Skeletal muscle tissue (tissue), 4 donors: ENCODE measurements around the gene PSMD3. TPM values are rescaled to one million over a fixed set of nuclear protein-coding genes. Genes with fewer than 3 reads are reported as not detected.

ENCODE experiments used
- H3K27ac ChIP-seq: one replicate; pipeline ENCODE4 v1.7.0; 2013; ENCODE audit warnings: mild to moderate bottlenecking, low read depth, low read length, inconsistent platforms
- H3K27me3 ChIP-seq, 3 donors: one replicate each; pipeline ENCODE4 v1.7.0; 2013; ENCODE audit warnings: low read length in 3 of 3; ENCODE audit not compliant: control insufficient read depth in 3 of 3, insufficient read depth in 3 of 3
- H3K36me3 ChIP-seq, 3 donors: one replicate each; pipeline ENCODE4 v1.7.0; 2013; ENCODE audit warnings: low read length in 3 of 3; ENCODE audit not compliant: control insufficient read depth in 3 of 3, insufficient read depth in 3 of 3
- H3K4me1 ChIP-seq, 3 donors: one replicate each; pipeline ENCODE4 v1.7.0; 2013; ENCODE audit warnings: low read length in 3 of 3, mild to moderate bottlenecking in 3 of 3; ENCODE audit not compliant: control insufficient read depth in 3 of 3, insufficient read depth in 3 of 3
- H3K4me3 ChIP-seq, 3 donors: one replicate each; pipeline ENCODE4 v1.7.0; 2013; ENCODE audit warnings: low read length in 3 of 3
- H3K9ac ChIP-seq, 3 donors: one replicate each; pipeline ENCODE4 v1.7.0; 2013; ENCODE audit warnings: low read length in 3 of 3, mild to moderate bottlenecking in 3 of 3, moderate library complexity in 2 of 3, low read depth in 1 of 3
- H3K9me3 ChIP-seq, 3 donors: one replicate each; pipeline ENCODE4 v1.7.0; 2013; ENCODE audit warnings: low read length in 3 of 3; ENCODE audit not compliant: control insufficient read depth in 3 of 3
- total RNA-seq: library from RNA; depleted of rRNA; stranded (reverse); fragments of >200 nt; gene quantifications from one replicate; pipeline ENCODE4 v1.2.3, GENCODE V29; 2014
- donor health status: Osteomylitis.

PSMD3 gene
- total RNA-seq, 1 donor from 2014 or later: 56.4 TPM

GRCh38 chr17:40025991-40026815 lies 45.6 kb downstream of the PSMD3 start:
- Histone ChIP-seq H3K4me3 (no peak overlapping the region), H3K27me3 (no peaks in the 10 kb centered on the region), H3K9ac (peak overlapping the region; percentile 10 to 38 (median 35)), H3K36me3 (peaks cover 57 to 69% (median 63%) of the 10 kb centered on the region in 3 donors), H3K27ac (no peak overlapping the region), H3K4me1 (peaks cover 32 to 56% (median 43%) of the 10 kb centered on the region in 3 donors), H3K9me3 (no peaks in the 10 kb centered on the region)

GRCh38 chr17:40026816-40027613 lies 46.4 kb downstream of the PSMD3 start:
- Histone ChIP-seq H3K36me3 (peaks cover 60 to 70% (median 65%) of the 10 kb centered on the region in 3 donors), H3K9ac (peak overlapping the region in 2 of 3 donors; percentile 38 to 50), H3K27ac (no peak overlapping the region), H3K27me3 (no peaks in the 10 kb centered on the region), H3K4me3 (peak overlapping the region in 1 of 3 donors; percentile 14), H3K9me3 (no peaks in the 10 kb centered on the region), H3K4me1 (peaks cover 37 to 56% (median 44%) of the 10 kb centered on the region in 3 donors)

GRCh38 chr17:40027614-40028012 lies 47.0 kb downstream of the PSMD3 start:
- Histone ChIP-seq H3K9me3 (no peaks in the 10 kb centered on the region), H3K4me3 (no peak overlapping the region), H3K4me1 (peaks cover 42 to 56% (median 46%) of the 10 kb centered on the region in 3 donors), H3K9ac (no peak overlapping the region), H3K36me3 (peaks cover 55 to 69% (median 65%) of the 10 kb centered on the region in 3 donors), H3K27me3 (no peaks in the 10 kb centered on the region), H3K27ac (no peak overlapping the region)

- Histone ChIP-seq H3K36me3 (peaks cover 58 to 73% (median 70%) of the 10 kb centered on the region in 3 donors), H3K4me3 (no peak overlapping the region), H3K27me3 (no peaks in the 10 kb centered on the region), H3K9me3 (no peaks in the 10 kb centered on the region), H3K9ac (no peak overlapping the region), H3K4me1 (peaks cover 37 to 56% (median 46%) of the 10 kb centered on the region in 3 donors), H3K27ac (no peak overlapping the region)
Observed at GRCh38 chr17:40028595-40028994, 48.0 kb downstream of the PSMD3 start.

GRCh38 chr17:40031706-40032105 lies 51.1 kb downstream of the PSMD3 start:
- peak overlapping the region in 2 of 3 donors; percentile 36 to 58 for H3K4me3 ChIP-seq
- H3K4me1 ChIP-seq: peaks cover 28 to 43% (median 43%) of the 10 kb centered on the region in 3 donors
- no peaks in the 10 kb centered on the region for H3K9me3 ChIP-seq
- H3K27ac ChIP-seq: peak overlapping the region; percentile 86
- H3K27me3 ChIP-seq: no peaks in the 10 kb centered on the region
- peaks cover 56 to 74% (median 68%) of the 10 kb centered on the region in 3 donors for H3K36me3 ChIP-seq
- peak overlapping the region; percentile 62 to 73 (median 70) for H3K9ac ChIP-seq

- Histone ChIP-seq H3K9me3 (no peaks in the 10 kb centered on the region), H3K4me1 (peaks cover 25 to 36% (median 35%) of the 10 kb centered on the region in 3 donors), H3K27ac (peak overlapping the region; percentile 86), H3K4me3 (peak overlapping the region; percentile 1 to 58 (median 36)), H3K27me3 (no peaks in the 10 kb centered on the region), H3K36me3 (peaks cover 52 to 70% (median 64%) of the 10 kb centered on the region in 3 donors), H3K9ac (peak overlapping the region; percentile 62 to 73 (median 70))
Observed at GRCh38 chr17:40032322-40033320, 52.0 kb downstream of the PSMD3 start.

GRCh38 chr17:40033339-40033738 lies 52.7 kb downstream of the PSMD3 start:
- peak overlapping the region; percentile 3 for H3K27ac ChIP-seq
- H3K4me1 ChIP-seq: peaks cover 29 to 39% (median 39%) of the 10 kb centered on the region in 3 donors
- H3K36me3 ChIP-seq: peaks cover 49 to 66% (median 61%) of the 10 kb centered on the region in 3 donors
- no peaks in the 10 kb centered on the region for H3K27me3 ChIP-seq
- H3K4me3 ChIP-seq: no peak overlapping the region
- H3K9ac ChIP-seq: peak overlapping the region in 1 of 3 donors; percentile 8
- H3K9me3 ChIP-seq: no peaks in the 10 kb centered on the region

GRCh38 chr17:40034426-40035161 lies 54.0 kb downstream of the PSMD3 start:
- Histone ChIP-seq H3K36me3 (peaks cover 37 to 54% (median 48%) of the 10 kb centered on the region in 3 donors), H3K27me3 (no peaks in the 10 kb centered on the region), H3K4me1 (peaks cover 40 to 49% (median 49%) of the 10 kb centered on the region in 3 donors), H3K9ac (no peak overlapping the region), H3K9me3 (no peaks in the 10 kb centered on the region), H3K4me3 (no peak overlapping the region), H3K27ac (no peak overlapping the region)
